Activated T-helper 1 cell treated with anti-CD3 and anti-CD28 coated beads, Interleukin-12 subunit alpha, Interleukin-12 subunit beta, Interleukin-2, Interleukin-4 antibody, amounts not matched to agents 30 ng/mL and 10 ng/mL and 1 ng/mL, durations not matched to agents 14 hours and 24 hours and 36 hours (primary cell): ENCODE data around the gene EPHA4. TPM values are rescaled to one million over a fixed set of nuclear protein-coding genes. Genes with fewer than 3 reads are reported as not detected.

ENCODE experiments used
- DNase-seq: peaks from one replicate; pipeline ENCODE4 v3.0.0; 2021; ENCODE audit warnings: low spot score
- H3K27ac Mint-ChIP-seq: one replicate; pipeline ENCODE4 v1.8.0; 2021; ENCODE audit warnings: mild to moderate bottlenecking, mixed read lengths
- H3K27me3 Mint-ChIP-seq: one replicate; pipeline ENCODE4 v1.8.0; 2022; ENCODE audit warnings: mild to moderate bottlenecking, moderate library complexity, mixed read lengths; ENCODE audit not compliant: insufficient read depth
- H3K36me3 Mint-ChIP-seq: one replicate; pipeline ENCODE4 v1.8.0; 2021; ENCODE audit warnings: low read depth, mixed read lengths
- H3K4me1 Mint-ChIP-seq: one replicate; pipeline ENCODE4 v1.8.0; 2021; ENCODE audit warnings: low read depth, mixed read lengths
- H3K4me3 Mint-ChIP-seq: one replicate; pipeline ENCODE4 v1.8.0; 2021; ENCODE audit warnings: mild to moderate bottlenecking, moderate library complexity, mixed read lengths
- H3K9me3 Mint-ChIP-seq: one replicate; pipeline ENCODE4 v1.8.0; 2021; ENCODE audit warnings: mixed read lengths
- intact Hi-C: fragments of 100-400 bp; cut with micrococcal nuclease; formaldehyde crosslinking; loops from one replicate; pipeline ENCODE4 v1.15.1; 2024
- total RNA-seq: library from RNA; stranded (reverse); gene quantifications from 2 replicates; pipeline ENCODE4 v1.2.3, GENCODE V29; 2022

EPHA4 gene
- total RNA-seq, 1 donor from 2014 or later: 0.23 TPM

- Mint-ChIP-seq H3K27ac (no peak overlapping the region), H3K4me1 (no peaks in the 10 kb centered on the region), H3K4me3 (no peak overlapping the region), H3K36me3 (no peaks in the 10 kb centered on the region), H3K27me3 (no peaks in the 10 kb centered on the region), H3K9me3 (no peaks in the 10 kb centered on the region)
- no peak for DNase-seq
- intact Hi-C loops: no loop called here
Observed at GRCh38 chr2:221447310-221447709, 124.8 kb downstream of the EPHA4 start.

GRCh38 chr2:221446140-221446539, 126.0 kb downstream of the EPHA4 start:
- Mint-ChIP-seq H3K4me3 (no peak overlapping the region), H3K9me3 (no peaks in the 10 kb centered on the region), H3K4me1 (no peaks in the 10 kb centered on the region), H3K36me3 (peaks cover 4% of the 10 kb centered on the region), H3K27ac (no peak overlapping the region), H3K27me3 (no peaks in the 10 kb centered on the region)
- DNase-seq: no peak
- intact Hi-C loops: no loop called here

GRCh38 chr2:221444106-221444505, 128.0 kb downstream of the EPHA4 start:
- no peaks in the 10 kb centered on the region for H3K4me1 Mint-ChIP-seq
- peaks cover 4% of the 10 kb centered on the region for H3K36me3 Mint-ChIP-seq
- intact Hi-C loops: no loop called here
- no peaks in the 10 kb centered on the region for H3K9me3 Mint-ChIP-seq
- H3K4me3 Mint-ChIP-seq: no peak overlapping the region
- H3K27ac Mint-ChIP-seq: no peak overlapping the region
- DNase-seq: no peak
- no peaks in the 10 kb centered on the region for H3K27me3 Mint-ChIP-seq

- Mint-ChIP-seq H3K27ac (no peak overlapping the region), H3K4me1 (no peaks in the 10 kb centered on the region), H3K4me3 (no peak overlapping the region), H3K27me3 (no peaks in the 10 kb centered on the region), H3K9me3 (no peaks in the 10 kb centered on the region), H3K36me3 (peaks cover 4% of the 10 kb centered on the region)
- DNase-seq: no peak
- intact Hi-C loops: loop anchor here (2.0 kb wide), 1 partner anchor 757 kb away; no protein-coding TSS in a partner anchor
Observed at GRCh38 chr2:221443645-221444044, 128.5 kb downstream of the EPHA4 start.

- Mint-ChIP-seq H3K36me3 (peaks cover 4% of the 10 kb centered on the region), H3K27me3 (no peaks in the 10 kb centered on the region), H3K4me3 (no peak overlapping the region), H3K27ac (no peak overlapping the region), H3K9me3 (no peaks in the 10 kb centered on the region), H3K4me1 (no peaks in the 10 kb centered on the region)
- intact Hi-C loops: loop anchor here (2.0 kb wide), 1 partner anchor 755 kb away; no protein-coding TSS in a partner anchor
- DNase-seq: no peak
Observed at GRCh38 chr2:221442128-221442527, 130.0 kb downstream of the EPHA4 start.

- no peak for DNase-seq
- H3K9me3 Mint-ChIP-seq: no peaks in the 10 kb centered on the region
- H3K27me3 Mint-ChIP-seq: peaks cover 2% of the 10 kb centered on the region
- intact Hi-C loops: no loop called here
- no peaks in the 10 kb centered on the region for H3K4me1 Mint-ChIP-seq
- H3K27ac Mint-ChIP-seq: no peak overlapping the region
- H3K36me3 Mint-ChIP-seq: peaks cover 5% of the 10 kb centered on the region
- H3K4me3 Mint-ChIP-seq: no peak overlapping the region
Observed at GRCh38 chr2:221439761-221440479, 132.2 kb downstream of the EPHA4 start.

GRCh38 chr2:221437056-221437455, 135.0 kb downstream of the EPHA4 start:
- no peak for DNase-seq
- H3K4me1 Mint-ChIP-seq: no peaks in the 10 kb centered on the region
- intact Hi-C loops: no loop called here
- no peak overlapping the region for H3K4me3 Mint-ChIP-seq
- H3K9me3 Mint-ChIP-seq: no peaks in the 10 kb centered on the region
- no peak overlapping the region for H3K27ac Mint-ChIP-seq
- peaks cover 2% of the 10 kb centered on the region for H3K27me3 Mint-ChIP-seq
- peaks cover 5% of the 10 kb centered on the region for H3K36me3 Mint-ChIP-seq

GRCh38 chr2:221435171-221435570, 136.9 kb downstream of the EPHA4 start:
- Mint-ChIP-seq H3K4me3 (no peak overlapping the region), H3K4me1 (no peaks in the 10 kb centered on the region), H3K9me3 (no peaks in the 10 kb centered on the region), H3K36me3 (peaks cover 2% of the 10 kb centered on the region), H3K27ac (no peak overlapping the region), H3K27me3 (peaks cover 2% of the 10 kb centered on the region)
- DNase-seq: no peak
- intact Hi-C loops: no loop called here

- DNase-seq: no peak
- Mint-ChIP-seq H3K27ac (no peak overlapping the region), H3K4me3 (no peak overlapping the region), H3K36me3 (peaks cover 2% of the 10 kb centered on the region), H3K4me1 (no peaks in the 10 kb centered on the region), H3K9me3 (no peaks in the 10 kb centered on the region), H3K27me3 (peaks cover 2% of the 10 kb centered on the region)
- intact Hi-C loops: no loop called here
Observed at GRCh38 chr2:221434142-221434541, 138.0 kb downstream of the EPHA4 start.

- Mint-ChIP-seq H3K9me3 (no peaks in the 10 kb centered on the region), H3K36me3 (peaks cover 4% of the 10 kb centered on the region), H3K4me1 (no peaks in the 10 kb centered on the region), H3K27me3 (peaks cover 2% of the 10 kb centered on the region), H3K4me3 (no peak overlapping the region), H3K27ac (no peak overlapping the region)
- intact Hi-C loops: no loop called here
- DNase-seq: no peak
Observed at GRCh38 chr2:221431477-221431876, 140.6 kb downstream of the EPHA4 start.

GRCh38 chr2:221429741-221430491, 142.2 kb downstream of the EPHA4 start:
- H3K9me3 Mint-ChIP-seq: no peaks in the 10 kb centered on the region
- H3K36me3 Mint-ChIP-seq: peaks cover 3% of the 10 kb centered on the region
- intact Hi-C loops: loop anchor here (5.0 kb wide), 1 partner anchor 142 kb away; the partner anchor contains the start of gene EPHA4
- no peak overlapping the region for H3K4me3 Mint-ChIP-seq
- DNase-seq: no peak
- no peak overlapping the region for H3K27ac Mint-ChIP-seq
- no peaks in the 10 kb centered on the region for H3K27me3 Mint-ChIP-seq
- no peaks in the 10 kb centered on the region for H3K4me1 Mint-ChIP-seq

GRCh38 chr2:221428896-221429295, 143.2 kb downstream of the EPHA4 start:
- DNase-seq: no peak
- H3K4me1 Mint-ChIP-seq: no peaks in the 10 kb centered on the region
- H3K27ac Mint-ChIP-seq: no peak overlapping the region
- no peaks in the 10 kb centered on the region for H3K27me3 Mint-ChIP-seq
- intact Hi-C loops: loop anchor here (5.0 kb wide), 1 partner anchor 143 kb away; the partner anchor contains the start of gene EPHA4
- H3K36me3 Mint-ChIP-seq: peaks cover 7% of the 10 kb centered on the region
- no peaks in the 10 kb centered on the region for H3K9me3 Mint-ChIP-seq
- H3K4me3 Mint-ChIP-seq: no peak overlapping the region

- intact Hi-C loops: loop anchor here (5.0 kb wide), 1 partner anchor 145 kb away; the partner anchor contains the start of gene EPHA4
- no peaks in the 10 kb centered on the region for H3K4me1 Mint-ChIP-seq
- no peaks in the 10 kb centered on the region for H3K9me3 Mint-ChIP-seq
- H3K36me3 Mint-ChIP-seq: peaks cover 7% of the 10 kb centered on the region
- no peak for DNase-seq
- no peak overlapping the region for H3K4me3 Mint-ChIP-seq
- no peak overlapping the region for H3K27ac Mint-ChIP-seq
- no peaks in the 10 kb centered on the region for H3K27me3 Mint-ChIP-seq
Observed at GRCh38 chr2:221426929-221427328, 145.2 kb downstream of the EPHA4 start.
